SK-N-SH treated with all-trans-retinoic acid at 6 μM for 48 hours (cell line): ENCODE results near the gene MRPS22.

Experiments used
- ATAC-seq: fragments of 200-7000 bp; cut with Tn5 transposase; 3 replicates; pipeline ENCODE4 v1.9.1; 2020; ENCODE audit warnings: mild to moderate bottlenecking, moderate library complexity
- ARNTL ChIP-seq: fragments of 450-650 bp; formaldehyde crosslinking; IDR thresholded peaks from 2 replicates; pipeline ENCODE4 v1.5.0; 2020; ENCODE audit warnings: low read depth, mild to moderate bottlenecking, moderate library complexity, borderline replicate concordance
- BACH2 ChIP-seq: fragments of 250-450 bp; sonication (Bioruptor Pico); IDR thresholded peaks from 2 replicates; pipeline ENCODE4 v1.9.0; 2021; ENCODE audit warnings: mild to moderate bottlenecking, borderline replicate concordance
- CSDC2 ChIP-seq: fragments of 250-450 bp; sonication (Bioruptor Pico); IDR thresholded peaks from 2 replicates; pipeline ENCODE4 v1.5.0; 2020; ENCODE audit warnings: mild to moderate bottlenecking, moderate library complexity
- CSRNP3 ChIP-seq: fragments of 250-450 bp; sonication (Bioruptor Pico); IDR thresholded peaks from 2 replicates; pipeline ENCODE4 v1.5.1; 2021; ENCODE audit warnings: mild to moderate bottlenecking, moderate library complexity
- ESRRG ChIP-seq: fragments of 250-450 bp; sonication (Bioruptor Pico); IDR thresholded peaks from 2 replicates; pipeline ENCODE4 v1.6.1; 2021; ENCODE audit warnings: mild to moderate bottlenecking
- GLIS3 ChIP-seq: fragments of 250-450 bp; sonication (Bioruptor Pico); IDR thresholded peaks from 2 replicates; pipeline ENCODE4 v1.5.0; 2020; ENCODE audit warnings: mild to moderate bottlenecking, moderate library complexity
- ISL1 ChIP-seq: fragments of 250-450 bp; sonication (Bioruptor Pico); IDR thresholded peaks from 2 replicates; pipeline ENCODE4 v2.1.2; 2022; ENCODE audit warnings: mild to moderate bottlenecking, moderate library complexity
- PATZ1 ChIP-seq: fragments of 250-450 bp; sonication (Bioruptor Pico); IDR thresholded peaks from 2 replicates; pipeline ENCODE4 v1.8.0; 2020; ENCODE audit warnings: mild to moderate bottlenecking, moderate library complexity, borderline replicate concordance
- POU6F1 ChIP-seq: fragments of 250-450 bp; sonication (Bioruptor Pico); IDR thresholded peaks from 2 replicates; pipeline ENCODE4 v1.8.0; 2021; ENCODE audit warnings: low read depth, mild to moderate bottlenecking, moderate library complexity, borderline replicate concordance
- RARB ChIP-seq: fragments of 250-450 bp; sonication (Bioruptor Pico); IDR thresholded peaks from 2 replicates; pipeline ENCODE4 v1.8.0; 2021; ENCODE audit warnings: mild to moderate bottlenecking, moderate library complexity
- TCF4 ChIP-seq: fragments of 250-450 bp; sonication (Bioruptor Pico); IDR thresholded peaks from 2 replicates; pipeline ENCODE4 v1.8.0; 2021; ENCODE audit warnings: mild to moderate bottlenecking, moderate library complexity, borderline replicate concordance
- TOX ChIP-seq: fragments of 250-450 bp; sonication (Bioruptor Pico); IDR thresholded peaks from 2 replicates; pipeline ENCODE4 v1.8.0; 2021; ENCODE audit warnings: mild to moderate bottlenecking, moderate library complexity, borderline replicate concordance
- TSHZ2 ChIP-seq: fragments of 250-450 bp; sonication (Bioruptor Pico); IDR thresholded peaks from 2 replicates; pipeline ENCODE4 v1.5.0; 2020; ENCODE audit warnings: mild to moderate bottlenecking, moderate library complexity
- ZC3H10 ChIP-seq: fragments of 250-450 bp; sonication (Bioruptor Pico); IDR thresholded peaks from 2 replicates; pipeline ENCODE4 v1.5.1; 2021; ENCODE audit warnings: mild to moderate bottlenecking, moderate library complexity
- ZFP3 ChIP-seq: fragments of 250-450 bp; sonication (Bioruptor Pico); IDR thresholded peaks from 2 replicates; pipeline ENCODE4 v1.5.0; 2020; ENCODE audit warnings: mild to moderate bottlenecking, moderate library complexity
- ZFP30 ChIP-seq: fragments of 450-650 bp; formaldehyde crosslinking; IDR thresholded peaks from 2 replicates; pipeline ENCODE4 v1.5.0; 2022; ENCODE audit warnings: mild to moderate bottlenecking, moderate library complexity
- ZNF70 ChIP-seq: fragments of 450-650 bp; formaldehyde crosslinking; IDR thresholded peaks from 2 replicates; pipeline ENCODE4 v1.5.0; 2020; ENCODE audit warnings: mild to moderate bottlenecking, moderate library complexity
- ZNF8 ChIP-seq: fragments of 450-650 bp; formaldehyde crosslinking; IDR thresholded peaks from 2 replicates; pipeline ENCODE4 v1.5.0; 2020; ENCODE audit warnings: mild to moderate bottlenecking, moderate library complexity
- TF ChIP-seq, protein P1 (sequence below): fragments of 250-450 bp; sonication (Bioruptor Pico); IDR thresholded peaks from 2 replicates; pipeline ENCODE4 v1.5.1; 2020; ENCODE audit warnings: low read depth, mild to moderate bottlenecking, moderate library complexity

Gene MRPS22

GRCh38 chr3:139301654-139302053 is 42.2 kb upstream of the MRPS22 start:
- no peak for TF ChIP-seq ZNF8 (CRISPR knock-in tag)
- peak; percentile 9 for ATAC-seq

- TF ChIP-seq TOX: peak; percentile 88
- TF ChIP-seq ZNF8 (CRISPR knock-in tag): no peak
- TF ChIP-seq ZFP3: peak; percentile 84
- no peak for TF ChIP-seq ZNF70 (CRISPR knock-in tag)
- TF ChIP-seq ISL1 (CRISPR knock-in tag): peak; percentile 37; the same call in 1 of the 2 replicates
- no peak for TF ChIP-seq POU6F1 (CRISPR knock-in tag)
- TF ChIP-seq CSDC2 (CRISPR knock-in tag): 0 out of 2 replicates have a peak, but pooled peaks have one; percentile 55
- no peak for TF ChIP-seq TCF4
- no peak for TF ChIP-seq BACH2 (CRISPR knock-in tag)
- no peak for TF ChIP-seq RARB
- ATAC-seq: peak; percentile 99
These were observed 41.6 kb upstream of the MRPS22 start for GRCh38 chr3:139302084-139302800.

DNA sequence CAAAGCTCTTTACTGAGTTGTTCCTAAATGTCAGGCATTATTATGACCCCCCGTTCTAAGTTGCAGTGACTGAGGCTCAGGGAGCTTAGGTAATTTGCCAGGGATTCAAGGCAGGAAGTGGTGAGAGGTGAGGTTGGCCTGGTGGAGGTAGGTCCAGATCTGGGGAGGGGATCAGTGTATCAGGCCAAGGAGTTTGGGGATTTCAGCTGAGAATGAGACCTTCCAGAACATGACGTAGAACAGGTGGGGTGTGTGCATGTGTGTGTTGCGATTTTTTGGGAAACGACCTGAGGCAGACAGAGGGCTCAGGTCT is 41.1 kb upstream of the MRPS22 start:
- TF ChIP-seq ZFP30 (CRISPR knock-in tag) (no peak), ISL1 (CRISPR knock-in tag) (no peak), ZC3H10 (CRISPR knock-in tag) (no peak), TSHZ2 (no peak), CSRNP3 (CRISPR knock-in tag) (no peak), POU6F1 (CRISPR knock-in tag) (no peak), ZNF8 (CRISPR knock-in tag) (no peak), PATZ1 (CRISPR knock-in tag) (no peak), ARNTL (CRISPR knock-in tag) (no peak), ZNF70 (CRISPR knock-in tag) (no peak), RARB (no peak), TCF4 (no peak), ESRRG (CRISPR knock-in tag) (no peak), TOX (no peak), GLIS3 (CRISPR knock-in tag) (no peak)
- TF ChIP-seq, protein P1, sequence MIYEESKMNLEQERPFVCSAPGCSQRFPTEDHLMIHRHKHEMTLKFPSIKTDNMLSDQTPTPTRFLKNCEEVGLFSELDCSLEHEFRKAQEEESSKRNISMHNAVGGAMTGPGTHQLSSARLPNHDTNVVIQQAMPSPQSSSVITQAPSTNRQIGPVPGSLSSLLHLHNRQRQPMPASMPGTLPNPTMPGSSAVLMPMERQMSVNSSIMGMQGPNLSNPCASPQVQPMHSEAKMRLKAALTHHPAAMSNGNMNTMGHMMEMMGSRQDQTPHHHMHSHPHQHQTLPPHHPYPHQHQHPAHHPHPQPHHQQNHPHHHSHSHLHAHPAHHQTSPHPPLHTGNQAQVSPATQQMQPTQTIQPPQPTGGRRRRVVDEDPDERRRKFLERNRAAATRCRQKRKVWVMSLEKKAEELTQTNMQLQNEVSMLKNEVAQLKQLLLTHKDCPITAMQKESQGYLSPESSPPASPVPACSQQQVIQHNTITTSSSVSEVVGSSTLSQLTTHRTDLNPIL (CRISPR knock-in tag): no peak
- no peak for ATAC-seq
